Measurements from ENCODE around the gene SUPT3H.
"Not testable (repeated sequence)": the region's sequence is repeated elsewhere in the genome, so short reads cannot be mapped to it uniquely, and the experiment has no call there.

SUPT3H gene

GRCh38 chr6:45300736-45301135 is 77.0 kb downstream of the SUPT3H start:
- H3K4me3 ChIP-seq (ENCODE audit: low read depth, low read length) = no peak overlapping the region
- TF ChIP-seq CTCF (IDR thresholded peaks at IDR 0.05; ENCODE audit: low read depth, low read length) = no peak

- no peak for TF ChIP-seq CTCF (IDR thresholded peaks at IDR 0.05; ENCODE audit: low read depth, low read length)
- H3K4me3 ChIP-seq (ENCODE audit: low read depth, low read length) = no peak overlapping the region
Measured at GRCh38 chr6:45299096-45299581, 78.6 kb downstream of the SUPT3H start.

GRCh38 chr6:45297320-45297719 is 80.4 kb downstream of the SUPT3H start:
- no peak for TF ChIP-seq CTCF (IDR thresholded peaks at IDR 0.05; ENCODE audit: low read depth, low read length)
- H3K4me3 ChIP-seq (ENCODE audit: low read depth, low read length) = no peak overlapping the region

- H3K4me3 ChIP-seq (ENCODE audit: low read depth, low read length) = not testable (repeated sequence)
Measured at GRCh38 chr6:45294065-45294701, 83.6 kb downstream of the SUPT3H start.

GRCh38 chr6:45293306-45293705 is 84.4 kb downstream of the SUPT3H start:
- H3K4me3 ChIP-seq (ENCODE audit: low read depth, low read length) = no peak overlapping the region
- TF ChIP-seq CTCF (IDR thresholded peaks at IDR 0.05; ENCODE audit: low read depth, low read length) = no peak

GRCh38 chr6:45289751-45290514 is 87.8 kb downstream of the SUPT3H start:
- H3K4me3 ChIP-seq (ENCODE audit: low read depth, low read length) = no peak overlapping the region
- no peak for TF ChIP-seq CTCF (IDR thresholded peaks at IDR 0.05; ENCODE audit: low read depth, low read length)

GRCh38 chr6:45286707-45287106 is 91.0 kb downstream of the SUPT3H start:
- not testable (repeated sequence) for H3K4me3 ChIP-seq (ENCODE audit: low read depth, low read length)

GRCh38 chr6:45278367-45278766 is 99.4 kb downstream of the SUPT3H start:
- no peak overlapping the region for H3K4me3 ChIP-seq (ENCODE audit: low read depth, low read length)
- no peak for TF ChIP-seq CTCF (IDR thresholded peaks at IDR 0.05; ENCODE audit: low read depth, low read length)

- H3K4me3 ChIP-seq (ENCODE audit: low read depth, low read length) = not testable (repeated sequence)
Measured at GRCh38 chr6:45277741-45278140, 100.0 kb downstream of the SUPT3H start.

Data from WI38 (cell line).